IgD-negative memory B cell (primary cell): Measurements from ENCODE around the gene FBL. TPM values are rescaled to one million over a fixed set of nuclear protein-coding genes. Genes with fewer than 3 reads are reported as not detected.
"Not testable (repeated sequence)": the region's sequence is repeated elsewhere in the genome, so short reads cannot be mapped to it uniquely, and the experiment has no call there.

Source experiments
- H3K27ac Mint-ChIP-seq, 3 donors: one replicate each; pipeline ENCODE4 v1.8.0; 2020 to 2022; ENCODE audit warnings: mild to moderate bottlenecking in 3 of 3, mixed read lengths in 3 of 3, moderate library complexity in 1 of 3
- H3K27me3 Mint-ChIP-seq: one replicate; pipeline ENCODE4 v1.8.0; 2021; ENCODE audit warnings: mixed read lengths
- H3K36me3 Mint-ChIP-seq: one replicate; pipeline ENCODE4 v1.8.0; 2020; ENCODE audit warnings: mild to moderate bottlenecking, mixed read lengths
- H3K4me1 Mint-ChIP-seq, 3 donors: one replicate each; pipeline ENCODE4 v1.8.0; 2020 to 2022; ENCODE audit warnings: mixed read lengths in 3 of 3, mild to moderate bottlenecking in 1 of 3
- H3K4me3 Mint-ChIP-seq, 4 donors: one replicate each; pipeline ENCODE4 v1.8.0; 2020 to 2022; ENCODE audit warnings: mild to moderate bottlenecking in 4 of 4, mixed read lengths in 4 of 4, moderate library complexity in 3 of 4
- H3K9me3 Mint-ChIP-seq, 3 donors: one replicate each; pipeline ENCODE4 v1.8.0; 2020 to 2021; ENCODE audit warnings: mixed read lengths in 3 of 3, mild to moderate bottlenecking in 1 of 3
- polyA plus RNA-seq: library from polyadenylated mRNA; unstranded; fragments of 300-500 nt; fragmentation: Illumina TruSeq; gene quantifications from one replicate; pipeline ENCODE4 v1.2.3, GENCODE V29; 2021

Gene FBL
- polyA plus RNA-seq, 1 donor from 2014 or later: 183 TPM

GRCh38 chr19:39880241-39880640, 34.1 kb upstream of the FBL start:
- H3K27ac Mint-ChIP-seq, H3K27me3 Mint-ChIP-seq, H3K9me3 Mint-ChIP-seq, H3K4me1 Mint-ChIP-seq, H3K36me3 Mint-ChIP-seq, H3K4me3 Mint-ChIP-seq: not testable (repeated sequence)

DNA sequence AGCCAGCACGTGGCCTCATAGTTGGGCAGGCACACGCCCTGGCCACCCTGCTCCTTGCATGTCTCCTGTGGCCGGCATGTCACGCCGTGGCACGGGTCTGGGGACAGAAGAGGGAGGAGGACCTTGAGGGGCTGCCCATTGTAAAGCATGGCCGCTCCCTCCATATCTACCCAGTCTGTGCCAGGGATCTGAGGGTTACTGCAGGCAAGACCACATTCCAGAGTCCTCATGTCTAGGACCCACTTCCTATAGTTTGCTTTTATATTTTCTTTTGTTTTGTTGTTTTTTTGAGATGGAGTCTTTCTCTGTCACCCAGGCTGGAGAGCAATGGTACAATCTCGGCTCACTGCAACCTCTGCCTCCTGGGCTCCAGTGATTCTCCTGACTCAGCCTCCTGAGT, 33.6 kb upstream of the FBL start:
- H3K27me3 Mint-ChIP-seq, H3K4me3 Mint-ChIP-seq, H3K27ac Mint-ChIP-seq, H3K9me3 Mint-ChIP-seq, H3K4me1 Mint-ChIP-seq, H3K36me3 Mint-ChIP-seq: not testable (repeated sequence)

DNA sequence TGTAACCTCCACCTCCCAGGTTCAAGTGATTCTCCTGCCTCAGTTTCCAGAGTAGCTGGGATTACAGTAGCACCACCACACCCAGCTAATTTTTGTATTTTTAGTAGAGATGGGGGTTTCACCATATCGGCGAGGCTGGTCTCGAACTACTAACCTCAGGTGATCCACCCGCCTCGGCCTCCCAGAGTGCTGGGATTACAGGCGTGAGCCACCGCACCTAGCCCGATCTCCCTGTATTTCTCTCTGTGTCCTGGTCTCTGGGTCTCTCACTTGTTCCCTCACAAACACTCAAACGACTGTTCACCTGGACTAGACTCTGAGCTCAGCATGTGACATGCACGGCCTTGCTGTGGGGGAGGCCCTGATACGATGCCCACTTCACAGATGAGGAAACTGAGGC, 32.7 kb upstream of the FBL start:
- H3K4me3 Mint-ChIP-seq, H3K27me3 Mint-ChIP-seq, H3K27ac Mint-ChIP-seq, H3K36me3 Mint-ChIP-seq, H3K4me1 Mint-ChIP-seq, H3K9me3 Mint-ChIP-seq: not testable (repeated sequence)

- no peak overlapping the region for H3K4me3 Mint-ChIP-seq
- H3K4me1 Mint-ChIP-seq: peaks cover 0 to 2% (median 1%) of the 10 kb centered on the region in 3 donors
- no peaks in the 10 kb centered on the region for H3K36me3 Mint-ChIP-seq
- H3K9me3 Mint-ChIP-seq: no peaks in the 10 kb centered on the region
- no peaks in the 10 kb centered on the region for H3K27me3 Mint-ChIP-seq
- no peak overlapping the region for H3K27ac Mint-ChIP-seq
Measured at GRCh38 chr19:39878398-39878797, 32.2 kb upstream of the FBL start.

- H3K36me3 Mint-ChIP-seq, H3K4me3 Mint-ChIP-seq: not testable (repeated sequence)
Measured at GRCh38 chr19:39877982-39878381, 31.8 kb upstream of the FBL start.

DNA sequence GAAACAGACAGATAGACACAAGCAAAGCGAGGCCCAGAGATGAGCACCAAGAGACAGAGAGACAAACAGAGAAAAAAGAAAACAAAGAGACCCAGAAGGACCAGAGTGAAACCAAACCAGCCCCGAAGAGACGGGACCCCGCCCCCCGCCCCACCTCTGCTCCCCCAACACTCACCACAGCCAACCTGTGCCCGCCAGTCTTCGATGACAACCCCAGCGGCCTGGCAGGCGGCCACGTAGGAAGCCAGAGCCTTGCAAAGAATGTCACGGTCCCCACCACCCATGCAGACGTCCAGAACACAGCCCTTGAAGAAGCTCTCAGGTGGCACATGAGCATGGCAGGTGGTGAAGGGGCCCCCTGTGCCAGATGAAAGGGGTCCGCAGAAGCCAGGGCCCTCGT, 31.3 kb upstream of the FBL start:
- not testable (repeated sequence) for H3K27ac Mint-ChIP-seq, H3K36me3 Mint-ChIP-seq, H3K4me1 Mint-ChIP-seq, H3K4me3 Mint-ChIP-seq, H3K27me3 Mint-ChIP-seq, H3K9me3 Mint-ChIP-seq

More at GRCh38 chr19:39877982-39878381, 31.8 kb upstream of the FBL start:
- not testable (repeated sequence) for H3K4me1 Mint-ChIP-seq, H3K27me3 Mint-ChIP-seq, H3K9me3 Mint-ChIP-seq, H3K27ac Mint-ChIP-seq

GRCh38 chr19:39876486-39876885, 30.3 kb upstream of the FBL start:
- H3K4me3 Mint-ChIP-seq, H3K27me3 Mint-ChIP-seq, H3K36me3 Mint-ChIP-seq, H3K4me1 Mint-ChIP-seq, H3K27ac Mint-ChIP-seq, H3K9me3 Mint-ChIP-seq: not testable (repeated sequence)

DNA sequence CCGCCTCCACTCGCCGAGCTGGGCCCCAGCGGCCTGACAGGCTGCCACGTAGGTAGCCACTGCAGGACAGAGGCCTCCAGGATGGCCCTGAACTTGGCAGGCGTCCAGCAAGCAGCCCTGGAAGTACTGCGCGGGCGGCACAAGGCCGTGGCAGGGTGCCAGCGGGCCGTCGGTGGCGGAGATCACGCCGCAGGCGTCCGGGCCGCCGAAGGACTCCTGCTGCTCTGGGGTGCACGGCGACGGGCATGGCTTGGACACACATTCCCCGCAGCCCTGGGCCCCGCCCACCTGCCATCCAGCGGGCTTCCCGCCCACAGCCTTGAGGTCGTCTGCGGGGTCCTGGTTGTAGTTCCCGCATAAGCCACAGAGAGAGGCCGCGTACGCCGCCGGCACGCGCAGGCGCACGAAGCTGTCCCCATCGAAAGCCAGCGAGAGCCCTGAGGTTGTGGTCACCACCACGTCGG, 29.3 kb upstream of the FBL start:
- not testable (repeated sequence) for H3K36me3 Mint-ChIP-seq, H3K27me3 Mint-ChIP-seq, H3K4me3 Mint-ChIP-seq, H3K9me3 Mint-ChIP-seq, H3K4me1 Mint-ChIP-seq, H3K27ac Mint-ChIP-seq

GRCh38 chr19:39874404-39874803, 28.2 kb upstream of the FBL start:
- Mint-ChIP-seq H3K4me3 (no peak overlapping the region), H3K27me3 (no peaks in the 10 kb centered on the region), H3K27ac (no peak overlapping the region), H3K4me1 (no peaks in the 10 kb centered on the region), H3K36me3 (no peaks in the 10 kb centered on the region), H3K9me3 (no peaks in the 10 kb centered on the region)

GRCh38 chr19:39873385-39873784, 27.2 kb upstream of the FBL start:
- Mint-ChIP-seq H3K36me3 (no peaks in the 10 kb centered on the region), H3K27ac (no peak overlapping the region), H3K9me3 (no peaks in the 10 kb centered on the region), H3K4me1 (no peaks in the 10 kb centered on the region), H3K4me3 (no peak overlapping the region), H3K27me3 (no peaks in the 10 kb centered on the region)

DNA sequence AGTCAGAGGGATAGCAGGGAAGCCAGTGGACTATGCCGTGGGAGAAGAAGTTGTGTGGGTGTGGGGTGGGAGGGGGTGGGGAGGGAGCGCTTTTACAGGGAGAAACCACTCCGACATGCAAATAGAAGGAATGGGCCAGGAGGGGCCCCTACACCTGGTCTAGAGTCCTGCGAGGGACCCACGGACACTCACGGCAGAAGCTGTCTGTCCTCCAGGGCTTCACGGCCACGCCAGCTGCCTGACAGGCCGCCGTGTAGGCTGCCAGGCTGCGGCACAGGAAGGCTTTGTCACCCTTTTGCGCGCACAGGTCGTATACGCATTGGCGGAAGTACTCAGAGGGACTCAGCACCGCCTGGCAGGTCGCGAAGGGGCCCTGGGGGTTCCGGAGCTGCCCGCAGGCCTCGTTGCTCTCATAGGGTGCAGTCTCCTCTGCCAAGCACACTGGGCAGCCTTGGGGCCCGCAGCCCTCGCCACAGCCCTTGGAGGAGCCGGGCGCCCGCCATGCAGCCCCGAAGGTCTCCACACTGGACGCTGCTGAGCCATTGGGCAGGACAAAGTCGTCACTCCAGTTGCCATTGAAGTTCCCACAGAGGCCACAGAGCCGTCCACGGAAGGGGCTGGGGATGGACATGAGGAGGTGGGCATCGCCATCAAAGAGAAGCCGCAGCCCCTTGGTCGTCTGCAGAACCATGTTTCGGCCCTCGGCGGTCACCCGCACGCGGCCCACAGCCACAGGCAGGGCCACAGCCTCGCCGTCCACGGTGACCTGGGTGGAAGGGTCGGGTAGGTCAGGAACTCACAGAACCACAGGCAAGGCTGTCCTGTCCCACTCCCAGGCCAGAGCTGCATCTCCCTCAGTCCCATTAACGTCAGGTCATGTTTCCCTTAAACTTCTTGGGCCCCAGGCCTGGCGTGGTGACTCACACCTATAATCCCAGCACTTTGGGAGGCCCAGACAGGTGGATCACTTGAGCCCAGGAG, 26.0 kb upstream of the FBL start:
- Mint-ChIP-seq H3K9me3 (no peaks in the 10 kb centered on the region), H3K27ac (no peak overlapping the region), H3K4me3 (no peak overlapping the region), H3K4me1 (no peaks in the 10 kb centered on the region), H3K36me3 (no peaks in the 10 kb centered on the region), H3K27me3 (no peaks in the 10 kb centered on the region)

- Mint-ChIP-seq H3K4me3 (no peak overlapping the region), H3K27me3 (no peaks in the 10 kb centered on the region), H3K27ac (no peak overlapping the region)
Measured at GRCh38 chr19:39871362-39871761, 25.2 kb upstream of the FBL start.

GRCh38 chr19:39870171-39870971, 24.2 kb upstream of the FBL start:
- Mint-ChIP-seq H3K27me3 (no peaks in the 10 kb centered on the region), H3K4me3 (no peak overlapping the region), H3K9me3 (no peaks in the 10 kb centered on the region), H3K36me3 (no peaks in the 10 kb centered on the region), H3K4me1 (no peaks in the 10 kb centered on the region), H3K27ac (no peak overlapping the region)

More at GRCh38 chr19:39871362-39871761, 25.2 kb upstream of the FBL start:
- no peaks in the 10 kb centered on the region for H3K4me1 Mint-ChIP-seq
- H3K36me3 Mint-ChIP-seq: no peaks in the 10 kb centered on the region
- no peaks in the 10 kb centered on the region for H3K9me3 Mint-ChIP-seq

GRCh38 chr19:39867952-39868351, 21.8 kb upstream of the FBL start:
- peaks cover 2% of the 10 kb centered on the region for H3K27me3 Mint-ChIP-seq
- H3K36me3 Mint-ChIP-seq: peaks cover 1% of the 10 kb centered on the region
- no peaks in the 10 kb centered on the region for H3K4me1 Mint-ChIP-seq
- H3K4me3 Mint-ChIP-seq: no peak overlapping the region
- H3K27ac Mint-ChIP-seq: no peak overlapping the region
- no peaks in the 10 kb centered on the region for H3K9me3 Mint-ChIP-seq

GRCh38 chr19:39867133-39867532, 21.0 kb upstream of the FBL start:
- peaks cover 4% of the 10 kb centered on the region for H3K27me3 Mint-ChIP-seq
- H3K36me3 Mint-ChIP-seq: peaks cover 1% of the 10 kb centered on the region
- no peak overlapping the region for H3K4me3 Mint-ChIP-seq
- no peaks in the 10 kb centered on the region for H3K9me3 Mint-ChIP-seq
- H3K4me1 Mint-ChIP-seq: no peaks in the 10 kb centered on the region
- no peak overlapping the region for H3K27ac Mint-ChIP-seq

DNA sequence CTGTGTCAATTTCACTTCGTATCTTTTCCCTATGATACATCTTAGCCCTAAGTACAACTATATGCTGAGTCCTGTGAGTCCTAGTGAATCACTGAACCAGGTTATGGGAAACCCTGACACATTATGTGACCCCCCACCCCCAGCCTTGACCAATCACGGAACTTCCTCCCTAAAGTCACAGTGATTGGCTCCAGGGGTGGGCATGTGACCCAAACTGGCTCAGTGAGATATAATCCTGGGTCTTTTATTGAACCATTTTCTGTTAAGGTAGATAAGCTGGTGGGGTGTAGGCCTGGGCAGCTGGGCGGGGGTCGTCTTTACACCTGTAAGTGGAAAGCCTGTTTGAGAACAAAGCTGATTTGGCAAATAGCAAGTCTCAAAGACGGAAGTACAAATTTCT, 19.8 kb upstream of the FBL start:
- Mint-ChIP-seq H3K4me3 (no peak overlapping the region), H3K36me3 (peaks cover 1% of the 10 kb centered on the region), H3K9me3 (no peaks in the 10 kb centered on the region), H3K4me1 (no peaks in the 10 kb centered on the region), H3K27ac (no peak overlapping the region), H3K27me3 (peaks cover 4% of the 10 kb centered on the region)
